ENCODE results near the gene B3GALT5. TPM values are rescaled to one million over a fixed set of nuclear protein-coding genes. Genes with fewer than 3 reads are reported as not detected.

The B3GALT5 gene
- total and polyA plus RNA-seq, 2 of the 4 experiments (the other 2 are of a cell fraction) = 0.05 to 0.18 TPM

DNA sequence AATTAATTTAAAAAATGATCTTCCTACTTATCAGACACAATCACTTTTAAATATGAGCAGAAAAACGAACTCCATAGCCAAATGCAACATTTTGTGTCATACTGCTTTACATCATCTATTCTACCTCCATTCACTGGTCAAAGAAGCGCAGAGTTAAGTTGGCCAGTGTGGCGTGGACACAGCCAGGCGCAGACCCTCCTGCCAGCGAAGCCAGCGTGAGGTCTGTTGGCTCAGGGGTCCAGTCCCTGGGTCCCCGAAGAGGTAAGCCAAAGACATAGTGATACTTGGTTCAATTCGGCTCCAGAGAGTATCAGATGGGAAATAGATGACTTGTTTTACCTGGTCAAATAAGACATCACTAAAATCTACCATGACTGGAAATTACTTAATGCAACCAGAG lies 59.2 kb downstream of the B3GALT5 start:
- no peak overlapping the region for H2BK20ac ChIP-seq (ENCODE audit: low read depth, low read length)
- TF ChIP-seq RAD21 (IDR thresholded peaks at IDR 0.05; ENCODE audit: low read length) (no peak), RCOR1 (IDR thresholded peaks at IDR 0.05; ENCODE audit: insufficient replicate concordance, low read length) (no peak), CEBPB (IDR thresholded peaks at IDR 0.05; ENCODE audit: low read depth, low read length) (no peak), CHD1 (IDR thresholded peaks at IDR 0.05; ENCODE audit: low read depth, low read length) (no peak), MAZ (IDR thresholded peaks at IDR 0.05; ENCODE audit: borderline replicate concordance, low read depth, low read length) (no peak), USF2 (IDR thresholded peaks at IDR 0.05; ENCODE audit: low read depth, low read length) (no peak), FOS (IDR thresholded peaks at IDR 0.05; ENCODE audit: low read depth, low read length) (no peak), BHLHE40 (IDR thresholded peaks at IDR 0.05; ENCODE audit: low read depth, low read length) (no peak), POLR2A (IDR thresholded peaks at IDR 0.05; ENCODE audit: low read depth, low read length) (no peak), MAFK (IDR thresholded peaks at IDR 0.05; ENCODE audit: low read depth, low read length) (no peak), RFX5 (IDR thresholded peaks at IDR 0.05; ENCODE audit: low read depth, low read length) (no peak), MXI1 (IDR thresholded peaks at IDR 0.05; ENCODE audit: borderline replicate concordance, low read depth, low read length) (no peak)
- ATAC-seq (ENCODE audit: low read depth) (no peak), DNase-seq (no peak)
- no peak overlapping the region for H3K23ac ChIP-seq (ENCODE audit: low read depth, low read length)
- ChIA-PET POLR2A (ENCODE audit: unreplicated experiment) (no interaction called here), CTCF (no interaction called here)
- no peak overlapping the region for H4K5ac ChIP-seq (ENCODE audit: low read depth, low read length)
- dilution Hi-C loops (cut with HindIII; ENCODE audit: low sequenced_read_pairs, unreplicated experiment) = no loop called here
- no peak overlapping the region for H4K91ac ChIP-seq (ENCODE audit: insufficient read depth, low read depth, low read length)
- H3K4me3 ChIP-seq (ENCODE audit: insufficient read depth, low read depth, low read length) = no peak overlapping the region
- no peak overlapping the region for H3K56ac ChIP-seq (ENCODE audit: extremely low read depth, insufficient read depth, low read length)
- H3K9ac ChIP-seq (ENCODE audit: low read depth, low read length) = no peak overlapping the region
- H3K9me1 ChIP-seq (ENCODE audit: insufficient read depth, low read length) = no peaks in the 10 kb centered on the region
- no peak overlapping the region for H3K14ac ChIP-seq (replicated peaks; ENCODE audit: low read depth, low read length)
- H3K4me1 ChIP-seq (ENCODE audit: control insufficient read depth, insufficient read depth, low read length) = no peaks in the 10 kb centered on the region
- H2BK5ac ChIP-seq (ENCODE audit: low read depth, low read length, poor library complexity, severe bottlenecking) = no peak overlapping the region
- in situ Hi-C loops (cut with MboI; ENCODE audit: low sequenced_read_pairs) = no loop called here
- H3K27ac ChIP-seq (ENCODE audit: insufficient read depth, low read length) = no peak overlapping the region
- BruUV-seq (replicated peaks) = no TSS peak
- peaks cover 2% of the 10 kb centered on the region for H3K27me3 ChIP-seq (ENCODE audit: control insufficient read depth, insufficient read depth, low read length)
- H3K4ac ChIP-seq (ENCODE audit: low read depth, low read length) = no peak overlapping the region
- no peak overlapping the region for H2AFZ ChIP-seq (replicated peaks; ENCODE audit: low read length, poor library complexity)
- H3K9me3 ChIP-seq (ENCODE audit: control insufficient read depth, insufficient read depth, low read length) = peaks cover 6% of the 10 kb centered on the region; the same call in 1 of the 2 replicates
- no peak overlapping the region for H2AK5ac ChIP-seq (ENCODE audit: low read depth, low read length)
- H3K18ac ChIP-seq (ENCODE audit: low read depth, low read length) = no peak overlapping the region
- H3K4me2 ChIP-seq (ENCODE audit: low read depth, low read length) = no peak overlapping the region
- no peaks in the 10 kb centered on the region for H4K20me1 ChIP-seq (ENCODE audit: insufficient read depth, low read length)
- H3K36me3 ChIP-seq (ENCODE audit: control insufficient read depth, insufficient read depth, low read length) = no peaks in the 10 kb centered on the region
- H2BK120ac ChIP-seq (ENCODE audit: low read depth, low read length) = no peak overlapping the region
- H4K8ac ChIP-seq (ENCODE audit: low read depth in 2 of 2, low read length in 2 of 2) = no peak overlapping the region
- no CpG with 5 or more reads among the region's 8 CpGs for WGBS, 2 experiments (ENCODE audit: extremely low coverage in 2 of 2, insufficient read length in 1 of 2)
- H2BK15ac ChIP-seq (ENCODE audit: low read depth, low read length) = no peak overlapping the region
- intact Hi-C loops (cut with micrococcal nuclease) = no loop called here
- no peak overlapping the region for H2AK9ac ChIP-seq (replicated peaks; ENCODE audit: low read depth, low read length, poor library complexity)
- H3K79me1 ChIP-seq (ENCODE audit: low read depth in 1 of 2, low read length in 2 of 2) = no peaks in the 10 kb centered on the region
